HG03103 (cell line): Measurements from ENCODE around the gene ZNF410.

Experiments
- ATAC-seq: cut with Tn5 transposase; IDR thresholded peaks from one replicate; pipeline ENCODE4 v1.9.1; 2021; ENCODE audit warnings: low read depth; ENCODE audit not compliant: unreplicated experiment

The ZNF410 gene

GRCh38 chr14:73949752-73950734, 63.4 kb downstream of the ZNF410 start, which contains the start of the genes COQ6 and FAM161B:
TSS of gene COQ6 (plus strand) at chr14:73950302. CDS start at chr14:73950333, 31 bp downstream.
TSS of gene FAM161B (minus strand) at chr14:73950094. CDS start at chr14:73950026, 68 bp downstream.
- ATAC-seq: peak; percentile 72

DNA sequence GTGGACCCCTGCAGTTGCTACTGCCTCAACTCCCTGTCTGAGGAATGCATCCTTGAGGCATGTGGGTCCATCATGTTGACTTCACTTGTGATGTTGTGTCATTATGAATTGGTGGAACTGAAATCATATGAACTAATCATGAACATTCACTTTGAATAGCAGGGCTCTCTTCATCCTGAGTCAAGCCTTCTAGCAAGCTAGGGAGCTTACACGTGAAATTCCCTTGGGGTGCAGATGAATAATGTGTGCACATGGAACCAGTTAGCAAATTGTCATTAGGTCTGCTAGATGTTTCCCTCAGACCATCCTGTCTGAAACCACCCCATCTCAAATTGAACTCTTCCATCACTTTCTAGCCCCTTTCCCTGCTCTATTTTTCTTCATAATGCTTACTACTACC, 67.1 kb downstream of the ZNF410 start:
- ATAC-seq: no peak

DNA sequence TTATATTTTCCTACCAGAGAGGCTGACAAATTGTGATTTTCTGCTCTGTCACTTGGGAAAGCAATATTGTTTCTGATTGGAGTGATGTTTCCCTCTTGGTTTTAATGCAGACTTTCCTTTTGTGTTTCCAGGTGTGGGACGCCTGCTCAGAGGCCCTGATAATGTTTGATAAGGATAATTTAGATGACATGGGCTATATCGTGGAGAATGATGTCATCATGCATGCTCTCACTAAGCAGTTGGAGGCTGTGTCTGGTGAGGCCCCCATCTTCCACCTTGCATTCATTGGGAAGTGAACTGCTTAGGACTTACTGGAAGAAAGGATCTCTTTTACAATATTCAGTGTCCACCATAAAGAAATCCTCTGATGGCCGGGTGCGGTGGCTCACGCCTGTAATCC, 69.0 kb downstream of the ZNF410 start:
- no peak for ATAC-seq

GRCh38 chr14:73958591-73958990, 71.9 kb downstream of the ZNF410 start:
- ATAC-seq: no peak

DNA sequence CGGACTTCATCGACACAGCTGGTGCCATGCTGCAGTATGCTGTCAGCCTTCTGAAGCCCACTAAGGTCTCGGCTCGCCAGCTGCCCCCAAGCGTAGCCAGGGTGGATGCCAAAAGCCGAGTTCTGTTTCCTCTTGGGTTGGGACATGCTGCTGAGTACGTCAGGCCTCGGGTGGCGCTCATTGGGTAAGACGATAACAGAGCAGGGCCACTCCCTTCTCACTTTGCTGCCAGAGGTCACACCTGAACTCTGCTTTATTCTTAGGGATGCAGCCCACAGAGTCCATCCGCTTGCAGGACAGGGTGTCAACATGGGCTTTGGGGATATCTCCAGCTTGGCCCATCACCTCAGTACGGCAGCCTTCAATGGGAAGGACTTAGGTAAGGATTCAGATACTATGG, 74.5 kb downstream of the ZNF410 start:
- no peak for ATAC-seq

DNA sequence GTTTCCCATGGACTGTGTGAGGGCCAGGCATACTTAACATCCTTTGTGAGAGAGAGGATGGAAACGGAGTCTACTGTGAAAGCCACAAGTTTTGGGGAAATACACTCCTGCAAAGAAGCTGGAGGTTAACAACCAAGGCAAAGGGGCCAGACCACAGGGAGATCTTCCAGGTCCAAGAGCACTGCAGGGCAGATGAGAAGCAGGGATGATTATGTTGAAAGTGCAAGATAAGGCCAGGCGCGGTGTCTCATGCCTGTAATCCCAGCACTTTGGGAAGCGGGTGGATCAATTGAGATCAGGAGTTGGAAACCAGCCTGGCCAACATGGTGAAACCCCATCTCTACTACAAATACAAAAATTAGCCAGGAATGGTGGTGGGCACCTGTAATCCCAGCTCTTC, 78.6 kb downstream of the ZNF410 start:
- no peak for ATAC-seq

DNA sequence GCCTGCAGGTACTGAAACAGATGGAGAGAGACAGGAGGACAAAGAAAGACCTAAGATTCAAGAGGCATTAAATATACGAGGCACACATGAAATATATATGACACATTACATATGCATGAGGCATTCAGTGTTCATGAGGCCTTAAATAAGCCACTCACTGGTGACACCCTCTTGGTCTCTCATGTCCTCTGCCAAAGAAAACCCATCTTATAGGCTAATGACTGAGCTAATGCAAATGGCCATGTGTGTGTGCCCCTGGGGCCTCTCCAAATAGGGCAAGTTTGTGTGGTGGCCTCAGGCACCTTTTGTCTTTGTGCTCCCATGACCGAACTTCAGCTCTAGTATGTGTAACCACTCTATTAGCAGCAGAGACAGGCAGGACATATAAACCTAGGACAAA, 82.2 kb downstream of the ZNF410 start:
- ATAC-seq: no peak

DNA sequence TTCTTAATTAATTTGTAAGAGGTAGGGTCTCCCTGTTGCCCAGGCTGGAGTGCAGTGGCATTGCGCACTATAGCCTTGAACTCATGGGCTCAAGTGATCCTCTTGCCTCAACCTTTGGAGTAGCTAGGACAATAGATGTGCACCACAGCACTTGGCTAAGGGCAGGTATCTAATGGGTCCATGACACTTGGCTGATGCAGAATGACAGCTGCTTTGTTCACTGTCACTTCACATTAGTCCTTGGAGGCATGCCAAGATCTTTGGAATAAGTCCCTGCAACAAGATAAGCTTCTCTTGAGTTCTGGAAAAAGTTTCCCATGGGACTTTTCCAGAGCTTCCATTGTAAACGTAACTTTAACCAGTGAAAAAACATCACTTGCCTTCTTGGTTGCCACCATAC, 86.8 kb downstream of the ZNF410 start:
- ATAC-seq: no peak

DNA sequence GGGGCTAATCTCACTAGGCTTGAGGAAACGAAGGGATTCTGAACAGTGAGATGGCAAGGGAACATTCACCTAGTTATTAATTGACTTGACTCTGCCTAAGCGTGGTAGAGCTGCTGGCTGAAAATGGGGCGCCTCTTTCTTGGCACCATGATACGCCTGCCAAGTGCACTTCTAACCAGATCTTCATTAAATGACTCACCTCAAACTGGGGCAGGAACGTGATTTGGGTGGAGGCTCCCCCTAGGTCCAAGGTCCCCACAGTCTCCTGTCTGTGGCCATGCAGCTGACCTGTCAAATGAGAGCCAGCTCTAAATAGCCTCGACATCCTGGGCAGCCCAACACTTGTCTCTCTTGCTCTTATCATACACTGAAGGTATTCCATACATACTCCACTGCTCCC, 89.5 kb downstream of the ZNF410 start:
- no peak for ATAC-seq

GRCh38 chr14:73977896-73978295, 91.2 kb downstream of the ZNF410 start:
- ATAC-seq: no peak
